Activated CD4-positive, alpha-beta T cell treated with anti-CD3 and anti-CD28 coated beads for 48 hours (primary cell): ENCODE data around the gene FAM163B.
A peak's percentile ranks its signal among the peaks of the same experiment; 100 is the strongest.

ENCODE experiments used
- DNase-seq: peaks from one replicate; pipeline ENCODE4 v3.0.0-alpha.2; 2020

FAM163B gene

GRCh38 chr9:133597316-133597957 lies 11.8 kb downstream of the FAM163B start:
- no peak for DNase-seq

- no peak for DNase-seq
Observed at GRCh38 chr9:133595910-133596309, 13.3 kb downstream of the FAM163B start.

GRCh38 chr9:133594310-133594709 lies 14.9 kb downstream of the FAM163B start:
- no peak for DNase-seq

GRCh38 chr9:133593587-133594253 lies 15.5 kb downstream of the FAM163B start:
- DNase-seq = no peak

GRCh38 chr9:133592731-133593409 lies 16.3 kb downstream of the FAM163B start:
- DNase-seq = peak; percentile 23

- DNase-seq = no peak
Observed at GRCh38 chr9:133591985-133592384, 17.2 kb downstream of the FAM163B start.

GRCh38 chr9:133591116-133591910 lies 17.9 kb downstream of the FAM163B start:
- no peak for DNase-seq

GRCh38 chr9:133590231-133590855 lies 18.8 kb downstream of the FAM163B start:
- no peak for DNase-seq

- peak; percentile 69 for DNase-seq
Observed at GRCh38 chr9:133589454-133590227, 19.5 kb downstream of the FAM163B start.

GRCh38 chr9:133587466-133587865 lies 21.7 kb downstream of the FAM163B start:
- DNase-seq = no peak

GRCh38 chr9:133587051-133587450 lies 22.1 kb downstream of the FAM163B start:
- DNase-seq = no peak

GRCh38 chr9:133585481-133586351 lies 23.5 kb downstream of the FAM163B start:
- DNase-seq = no peak

GRCh38 chr9:133584559-133585476 lies 24.4 kb downstream of the FAM163B start:
- no peak for DNase-seq

- DNase-seq = no peak
Observed at GRCh38 chr9:133584167-133584558, 25.0 kb downstream of the FAM163B start.

GRCh38 chr9:133583586-133583985 lies 25.6 kb downstream of the FAM163B start:
- DNase-seq = no peak

GRCh38 chr9:133583111-133583510 lies 26.1 kb downstream of the FAM163B start:
- DNase-seq = no peak

GRCh38 chr9:133582501-133583045 lies 26.6 kb downstream of the FAM163B start:
- DNase-seq = no peak

- DNase-seq = no peak
Observed at GRCh38 chr9:133581513-133582343, 27.5 kb downstream of the FAM163B start.

- DNase-seq = no peak
Observed at GRCh38 chr9:133581011-133581410, 28.2 kb downstream of the FAM163B start.
